NCI-H1417 (cell line): ENCODE data around the gene EID1.
"Not testable (repeated sequence)": the region's sequence is repeated elsewhere in the genome, so short reads cannot be mapped to it uniquely, and the experiment has no call there.

Experiments used
- DNase-seq, 3 experiments: peaks; one replicate each; lab custom pipeline; 2025; lab: John Stamatoyannopoulos, UW

EID1 gene

DNA sequence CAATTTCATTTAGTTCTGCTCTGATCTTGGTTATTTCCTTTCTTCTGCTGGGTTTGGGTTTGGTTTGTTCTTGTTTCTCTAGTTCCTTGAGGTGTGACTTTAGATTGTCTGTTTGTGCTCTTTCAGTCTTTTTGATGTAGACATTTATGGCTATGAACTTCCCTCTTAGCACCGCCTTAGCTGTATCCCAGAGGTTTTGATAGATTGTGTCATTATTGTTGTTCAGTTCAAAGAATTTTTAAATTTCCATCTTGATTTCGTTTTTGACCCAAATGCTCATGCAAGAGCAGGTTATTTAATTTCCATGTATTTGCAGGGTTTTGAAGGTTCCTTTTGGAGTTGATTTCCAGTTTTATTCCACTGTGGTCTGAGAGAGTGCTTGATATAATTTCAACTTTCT is 32.6 kb downstream of the EID1 start:
- not testable (repeated sequence) for DNase-seq

DNA sequence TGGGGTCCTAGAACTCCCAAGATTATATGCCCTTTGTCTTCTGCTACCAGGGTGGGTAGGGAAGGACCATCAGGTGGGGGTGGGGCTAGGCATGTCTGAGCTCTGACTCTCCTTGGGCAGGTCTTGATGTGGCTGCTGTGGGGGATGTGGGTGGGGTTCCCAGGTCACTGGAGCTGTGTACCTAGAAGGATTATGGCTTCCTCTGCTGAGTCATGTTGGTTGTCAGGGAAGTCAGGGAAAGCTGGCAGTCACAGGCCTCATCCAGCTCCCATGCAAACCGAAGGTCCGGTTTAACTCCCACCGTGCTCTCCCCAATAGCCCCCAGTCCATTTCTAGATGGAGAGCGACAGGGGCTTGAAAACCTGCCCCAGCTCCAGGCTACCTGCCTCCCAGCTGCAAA is 35.2 kb downstream of the EID1 start:
- DNase-seq, result no peak

- DNase-seq, result no peak
Observed at GRCh38 chr15:48914717-48915116, 36.8 kb downstream of the EID1 start.

DNA sequence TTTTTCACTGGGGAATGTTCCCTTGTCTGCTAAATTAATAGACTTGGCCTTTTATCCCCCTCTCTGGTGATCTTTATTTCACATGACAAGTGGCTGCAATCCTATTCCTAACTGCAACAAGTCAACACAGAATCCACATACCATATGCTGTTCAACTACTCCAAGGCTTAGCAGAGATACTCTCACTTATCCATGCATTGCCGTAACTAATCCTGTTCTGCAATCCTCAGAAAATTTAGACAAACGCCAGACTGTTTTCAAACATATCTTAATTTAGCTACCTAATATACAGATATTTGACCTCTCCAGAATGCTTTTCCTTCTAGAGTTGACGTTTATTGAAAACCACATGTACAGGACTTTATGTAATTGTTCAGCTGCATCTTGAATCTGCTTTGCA is 37.9 kb downstream of the EID1 start:
- no peak for DNase-seq

DNA sequence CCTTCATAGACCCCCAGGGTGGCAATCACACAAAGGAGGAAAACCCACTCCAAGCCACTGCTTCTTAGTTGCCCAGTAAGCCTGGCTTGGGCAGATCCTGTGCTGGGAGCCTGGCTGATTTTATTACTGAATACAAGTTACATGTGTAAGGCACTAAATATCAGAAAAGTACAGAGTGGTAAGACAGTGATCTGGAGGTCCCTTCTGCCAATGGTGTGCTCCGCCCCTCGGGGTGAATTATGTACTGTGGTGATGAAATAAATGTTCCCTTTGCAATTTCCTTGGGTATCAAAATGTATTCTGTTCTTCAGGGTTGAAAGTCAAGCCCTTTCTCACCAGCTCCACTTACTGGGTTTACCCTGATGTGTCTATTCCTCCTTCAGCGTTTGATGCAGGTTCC is 38.8 kb downstream of the EID1 start:
- no peak for DNase-seq

GRCh38 chr15:48922046-48922445 is 44.1 kb downstream of the EID1 start:
- DNase-seq, result no peak

- no peak for DNase-seq
Observed at GRCh38 chr15:48924528-48925393, 46.8 kb downstream of the EID1 start.

DNA sequence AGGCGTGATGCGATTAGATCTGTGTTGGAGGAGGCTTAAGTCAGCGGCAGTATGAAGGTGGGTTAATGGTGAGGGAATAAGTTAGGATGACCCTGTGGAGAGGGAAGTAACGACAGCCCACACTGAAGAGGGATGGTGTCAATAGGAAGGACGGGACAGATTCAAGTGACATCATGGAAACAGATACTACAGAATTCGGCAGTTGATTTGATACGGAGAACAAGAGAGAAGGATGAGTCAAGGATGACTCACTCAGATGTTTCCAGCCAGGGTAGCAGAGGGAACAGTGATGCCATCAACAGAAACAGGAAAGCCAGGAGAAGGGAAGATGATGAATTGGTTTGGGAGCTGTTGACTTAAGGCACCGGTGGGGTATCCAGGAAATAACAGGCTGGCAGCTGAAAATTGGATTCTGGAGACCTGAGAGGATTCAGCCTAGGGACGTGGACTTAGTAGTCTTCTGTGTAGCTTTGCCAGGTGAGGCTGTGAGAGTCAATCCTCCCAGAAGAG is 47.8 kb downstream of the EID1 start:
- peak in 2 of 3 experiments; percentile 12 to 39 for DNase-seq

- no peak for DNase-seq
Observed at GRCh38 chr15:48928877-48929538, 51.1 kb downstream of the EID1 start.

- peak in 2 of 3 experiments; percentile 46 to 64 for DNase-seq
Observed at GRCh38 chr15:48929661-48930060, 51.7 kb downstream of the EID1 start.
